GM12892 (cell line): ENCODE data around the gene KLF7.

Experiments used
- POLR2A ChIP-seq: IDR thresholded peaks from 2 replicates; pipeline ENCODE4 v1.6.1; 2011; ENCODE audit warnings: low read depth, low read length, control low read depth
- POLR2AphosphoS5 ChIP-seq: IDR thresholded peaks from 2 replicates; pipeline ENCODE4 v1.6.1; 2011; ENCODE audit warnings: low read depth, low read length, control low read depth
- TAF1 ChIP-seq: IDR thresholded peaks from 2 replicates; pipeline ENCODE4 v1.6.1; 2011; ENCODE audit warnings: low read depth, mild to moderate bottlenecking, control low read depth, low read length, borderline replicate concordance

- TF ChIP-seq TAF1, result no peak
- no peak for TF ChIP-seq POLR2A
- TF ChIP-seq POLR2AphosphoS5, result no peak
Measured at GRCh38 chr2:207055257-207055656, 110.5 kb downstream of the KLF7 start.
